GM12873 (cell line): ENCODE data around the gene SPACA7.

ENCODE experiments used
- TF ChIP-seq, protein P1 (sequence below): IDR thresholded peaks from 2 replicates; pipeline ENCODE4 v1.5.1; 2012; ENCODE audit warnings: low read depth, mild to moderate bottlenecking, moderate library complexity, low read length, control low read depth; ENCODE audit not compliant: insufficient read depth; ENCODE audit errors: missing control alignments

The SPACA7 gene

GRCh38 chr13:112456138-112457056 lies 80.2 kb downstream of the SPACA7 start:
- TF ChIP-seq, protein P1, sequence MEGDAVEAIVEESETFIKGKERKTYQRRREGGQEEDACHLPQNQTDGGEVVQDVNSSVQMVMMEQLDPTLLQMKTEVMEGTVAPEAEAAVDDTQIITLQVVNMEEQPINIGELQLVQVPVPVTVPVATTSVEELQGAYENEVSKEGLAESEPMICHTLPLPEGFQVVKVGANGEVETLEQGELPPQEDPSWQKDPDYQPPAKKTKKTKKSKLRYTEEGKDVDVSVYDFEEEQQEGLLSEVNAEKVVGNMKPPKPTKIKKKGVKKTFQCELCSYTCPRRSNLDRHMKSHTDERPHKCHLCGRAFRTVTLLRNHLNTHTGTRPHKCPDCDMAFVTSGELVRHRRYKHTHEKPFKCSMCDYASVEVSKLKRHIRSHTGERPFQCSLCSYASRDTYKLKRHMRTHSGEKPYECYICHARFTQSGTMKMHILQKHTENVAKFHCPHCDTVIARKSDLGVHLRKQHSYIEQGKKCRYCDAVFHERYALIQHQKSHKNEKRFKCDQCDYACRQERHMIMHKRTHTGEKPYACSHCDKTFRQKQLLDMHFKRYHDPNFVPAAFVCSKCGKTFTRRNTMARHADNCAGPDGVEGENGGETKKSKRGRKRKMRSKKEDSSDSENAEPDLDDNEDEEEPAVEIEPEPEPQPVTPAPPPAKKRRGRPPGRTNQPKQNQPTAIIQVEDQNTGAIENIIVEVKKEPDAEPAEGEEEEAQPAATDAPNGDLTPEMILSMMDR: no peak

- TF ChIP-seq, protein P1: no peak
Observed at GRCh38 chr13:112457081-112457480, 80.9 kb downstream of the SPACA7 start.

- TF ChIP-seq, protein P1: no peak
Observed at GRCh38 chr13:112457485-112457884, 81.3 kb downstream of the SPACA7 start.

DNA sequence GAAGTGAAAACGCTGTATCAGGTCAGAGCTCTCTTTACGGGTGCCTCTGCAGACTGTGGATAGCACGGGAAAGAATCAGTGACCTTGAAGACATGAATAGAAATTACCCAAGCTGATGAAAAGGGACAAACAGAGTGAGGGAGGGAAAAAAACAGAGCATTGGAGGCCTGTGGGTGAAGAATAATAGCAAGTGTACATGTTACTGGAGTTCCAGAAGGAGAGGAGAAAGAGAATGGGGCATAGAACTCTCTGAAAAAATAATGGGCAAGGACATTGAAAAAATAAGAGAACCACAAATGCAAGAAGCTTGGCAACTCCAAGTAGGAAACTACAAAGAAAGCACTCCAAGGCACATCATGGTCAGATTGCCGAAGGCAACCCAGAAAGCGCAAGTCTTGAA lies 86.3 kb downstream of the SPACA7 start:
- TF ChIP-seq, protein P1: no peak

- TF ChIP-seq, protein P1: no peak
Observed at GRCh38 chr13:112464720-112465119, 88.6 kb downstream of the SPACA7 start.

- TF ChIP-seq, protein P1: no peak
Observed at GRCh38 chr13:112465251-112466131, 89.3 kb downstream of the SPACA7 start.
